VCaP (cell line): ENCODE results near the gene MIER1.
"Not testable (repeated sequence)": the region's sequence is repeated elsewhere in the genome, so short reads cannot be mapped to it uniquely, and the experiment has no call there.

Source experiments
- H3K27ac ChIP-seq: fragments of 450-650 bp; 2 replicates; pipeline ENCODE4 v1.5.1; 2017
- CTCF ChIP-seq: fragments of 450-650 bp; conservative IDR thresholded peaks from 2 replicates; pipeline ENCODE4 v1.5.1; 2017; ENCODE audit warnings: mild to moderate bottlenecking, moderate library complexity

MIER1 gene

GRCh38 chr1:66957938-66958337, 33.1 kb downstream of the MIER1 start:
- no peak overlapping the region for H3K27ac ChIP-seq
- TF ChIP-seq CTCF = no peak

DNA sequence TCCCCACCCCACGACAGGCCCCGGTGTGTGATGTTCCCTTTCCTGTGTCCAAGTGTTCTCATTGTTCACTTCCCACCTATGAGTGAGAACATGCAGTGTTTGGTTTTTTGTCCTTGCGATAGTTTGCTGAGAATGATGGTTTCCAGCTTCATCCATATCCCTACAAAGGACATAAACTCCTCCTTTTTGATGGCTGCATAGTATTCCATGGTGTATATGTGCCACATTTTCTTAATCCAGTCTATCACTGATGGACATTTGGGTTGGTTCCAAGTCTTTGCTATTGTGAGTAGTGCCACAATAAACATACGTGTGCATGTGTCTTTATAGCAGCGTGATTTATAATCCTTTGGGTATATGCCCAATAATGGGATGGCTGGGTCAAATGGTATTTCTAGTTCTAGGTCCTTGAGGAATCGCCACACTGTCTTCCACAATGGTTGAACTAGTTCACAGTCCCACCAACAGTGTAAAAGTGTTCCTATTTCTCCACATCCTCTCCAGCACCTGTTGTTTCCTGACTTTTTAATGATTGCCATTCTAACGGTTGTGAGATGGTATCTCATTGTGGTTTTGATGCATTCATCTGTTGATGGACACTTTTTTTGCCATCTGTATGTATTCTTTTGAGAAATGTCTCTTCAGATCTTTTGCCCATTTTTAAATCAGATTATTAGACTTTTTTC, 41.5 kb downstream of the MIER1 start:
- not testable (repeated sequence) for H3K27ac ChIP-seq

- H3K27ac ChIP-seq = no peak overlapping the region
- no peak for TF ChIP-seq CTCF
These were observed 43.8 kb downstream of the MIER1 start for GRCh38 chr1:66968574-66968973.

DNA sequence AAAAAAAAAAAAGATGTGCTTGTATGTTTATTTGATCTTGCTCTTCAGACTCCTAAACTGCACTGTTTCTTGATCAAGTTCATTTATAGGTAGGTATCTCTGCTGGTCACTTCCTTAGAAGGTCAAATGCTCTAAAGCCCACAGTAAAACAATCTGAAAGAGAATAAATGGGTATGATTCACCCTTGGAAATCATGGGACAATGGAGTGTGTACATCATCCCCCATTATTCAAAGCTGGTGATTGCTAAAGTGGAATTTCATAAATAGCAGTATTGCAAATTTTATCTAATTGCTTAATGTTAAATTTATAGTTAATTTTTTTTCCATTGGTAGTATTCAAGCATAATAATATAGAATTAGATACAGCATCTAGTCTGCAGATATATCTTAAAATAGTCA, 53.4 kb downstream of the MIER1 start:
- no peak overlapping the region for H3K27ac ChIP-seq
- TF ChIP-seq CTCF = no peak

- 0 out of 2 replicates have a peak overlapping the region, but pooled peaks have one; percentile 48 for H3K27ac ChIP-seq
These were observed 54.8 kb downstream of the MIER1 start for GRCh38 chr1:66979621-66980020.

DNA sequence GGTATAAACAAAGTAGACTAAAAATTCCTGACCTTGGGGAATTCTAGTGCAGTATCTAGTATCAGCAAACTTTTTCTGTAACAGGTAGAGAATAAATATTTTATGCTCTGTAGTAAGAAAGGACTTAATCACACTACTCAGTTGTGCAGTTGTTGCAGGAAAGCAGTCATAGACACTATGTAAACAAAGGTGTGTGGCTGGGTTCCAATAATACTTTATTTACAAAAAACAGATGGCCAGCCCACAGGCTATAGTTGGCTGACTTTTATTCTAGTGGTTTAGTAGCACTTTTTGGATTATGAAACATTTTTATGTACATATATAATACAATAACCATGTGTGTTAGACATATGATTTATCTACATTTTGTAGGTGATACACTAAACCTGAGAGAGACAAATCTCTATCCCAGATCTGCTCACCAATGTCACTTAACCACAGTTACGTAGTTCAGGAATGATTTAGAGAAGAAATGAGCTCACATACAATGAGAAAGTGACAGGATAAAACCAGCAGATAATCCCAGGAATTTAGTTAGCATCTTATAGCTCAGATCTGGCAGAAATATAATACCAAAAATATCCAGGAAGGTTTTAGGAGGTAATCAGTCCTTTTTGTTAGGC, 56.1 kb downstream of the MIER1 start:
- TF ChIP-seq CTCF = no peak
- peak overlapping the region; percentile 48 for H3K27ac ChIP-seq

GRCh38 chr1:66981679-66982078, 56.9 kb downstream of the MIER1 start:
- peak overlapping the region; percentile 48 for H3K27ac ChIP-seq
- no peak for TF ChIP-seq CTCF

GRCh38 chr1:66982561-66983260, 57.9 kb downstream of the MIER1 start:
- no peak for TF ChIP-seq CTCF
- H3K27ac ChIP-seq = no peak overlapping the region
